HEK293 (cell line): ENCODE data around the gene PHACTR2.

Experiments used
- BCL11A ChIP-seq: fragments of 450-650 bp; formaldehyde crosslinking; IDR thresholded peaks from 2 replicates; pipeline ENCODE4 v1.5.1; 2016; ENCODE audit warnings: low read depth, missing biosample characterization, missing genetic modification characterization
- CTCF ChIP-seq: fragments of 450-650 bp; formaldehyde crosslinking; IDR thresholded peaks from 2 replicates; pipeline ENCODE4 v1.5.1; 2016; ENCODE audit warnings: missing biosample characterization, missing genetic modification characterization
- ELK4 ChIP-seq: IDR thresholded peaks from 2 replicates; pipeline ENCODE4 v1.6.1; 2011; ENCODE audit warnings: mild to moderate bottlenecking, low read depth, low read length, borderline replicate concordance
- GFI1B ChIP-seq: fragments of 450-650 bp; formaldehyde crosslinking; IDR thresholded peaks from 2 replicates; pipeline ENCODE4 v1.5.1; 2016; ENCODE audit warnings: missing biosample characterization, missing genetic modification characterization
- HOXC10 ChIP-seq: sonication (generic); formaldehyde crosslinking; IDR thresholded peaks from 2 replicates; pipeline ENCODE4 v1.8.1; 2023; ENCODE audit warnings: mild to moderate bottlenecking, missing genetic modification reagents
- REST ChIP-seq: fragments of 450-650 bp; formaldehyde crosslinking; IDR thresholded peaks from 2 replicates; pipeline ENCODE4 v1.5.1; 2016; ENCODE audit warnings: missing biosample characterization, missing genetic modification characterization
- ZBTB17 ChIP-seq: fragments of 450-650 bp; formaldehyde crosslinking; IDR thresholded peaks from 2 replicates; pipeline ENCODE4 v1.5.1; 2016; ENCODE audit warnings: missing biosample characterization, missing genetic modification characterization
- ZIC2 ChIP-seq: fragments of 450-650 bp; formaldehyde crosslinking; IDR thresholded peaks from 2 replicates; pipeline ENCODE4 v1.5.1; 2016; ENCODE audit warnings: missing biosample characterization, missing genetic modification characterization
- ZNF121 ChIP-seq: fragments of 450-650 bp; formaldehyde crosslinking; IDR thresholded peaks from 2 replicates; pipeline ENCODE4 v1.5.1; 2016; ENCODE audit warnings: missing biosample characterization, missing genetic modification characterization
- ZNF132 ChIP-seq: fragments of 450-650 bp; formaldehyde crosslinking; IDR thresholded peaks from 2 replicates; pipeline ENCODE4 v1.5.1; 2017; ENCODE audit warnings: missing biosample characterization, missing genetic modification characterization, borderline replicate concordance
- ZNF140 ChIP-seq: fragments of 450-650 bp; formaldehyde crosslinking; IDR thresholded peaks from 2 replicates; pipeline ENCODE4 v1.5.1; 2016; ENCODE audit warnings: missing biosample characterization, missing genetic modification characterization
- ZNF335 ChIP-seq: fragments of 450-650 bp; formaldehyde crosslinking; conservative IDR thresholded peaks from 2 replicates; pipeline ENCODE4 v1.5.1; 2016; ENCODE audit warnings: missing biosample characterization, missing genetic modification characterization
- ZNF510 ChIP-seq: fragments of 450-650 bp; formaldehyde crosslinking; IDR thresholded peaks from 2 replicates; pipeline ENCODE4 v1.5.1; 2018; ENCODE audit warnings: mild to moderate bottlenecking, missing genetic modification characterization, missing biosample characterization; ENCODE audit not compliant: insufficient replicate concordance
- ZNF830 ChIP-seq: fragments of 450-650 bp; IDR thresholded peaks from 2 replicates; pipeline ENCODE4 v1.5.0; 2018; ENCODE audit warnings: missing biosample characterization, missing genetic modification characterization, low read depth, mild to moderate bottlenecking, moderate library complexity

- TF ChIP-seq ZNF132 (tag by site-specific recombination) = no peak
- no peak for TF ChIP-seq CTCF (tag by site-specific recombination)
- no peak for TF ChIP-seq BCL11A (tag by site-specific recombination)
- no peak for TF ChIP-seq ZIC2
- TF ChIP-seq ZNF335 = no peak
- TF ChIP-seq ELK4 = no peak
- no peak for TF ChIP-seq ZNF510 (tag by site-specific recombination)
- no peak for TF ChIP-seq ZBTB17 (tag by site-specific recombination)
- no peak for TF ChIP-seq ZNF121 (tag by site-specific recombination)
- no peak for TF ChIP-seq GFI1B
- no peak for TF ChIP-seq HOXC10
- TF ChIP-seq ZNF140 (tag by site-specific recombination) = no peak
- no peak for TF ChIP-seq ZNF830 (tag by site-specific recombination)
- no peak for TF ChIP-seq REST
Observed at GRCh38 chr6:143817621-143818020, 139.9 kb downstream of the PHACTR2 start.
